WTC11 (cell line): ENCODE data around the gene MRPS30. TPM values are rescaled to one million over a fixed set of nuclear protein-coding genes. Genes with fewer than 3 reads are reported as not detected.

ENCODE experiments used
- ATF3 ChIP-seq: sonication (generic); formaldehyde crosslinking; conservative IDR thresholded peaks from 2 replicates; pipeline ENCODE4 v1.8.1; 2022; ENCODE audit warnings: mild to moderate bottlenecking, missing genetic modification reagents
- ELF4 ChIP-seq: sonication (generic); formaldehyde crosslinking; IDR thresholded peaks from 2 replicates; pipeline ENCODE4 v1.8.1; 2022; ENCODE audit warnings: low read depth, mild to moderate bottlenecking, moderate library complexity, missing genetic modification reagents
- EMX1 ChIP-seq: fragments of 250-450 bp; sonication (Bioruptor Pico); IDR thresholded peaks from 2 replicates; pipeline ENCODE4 v1.8.0; 2021; ENCODE audit warnings: mild to moderate bottlenecking
- ERG ChIP-seq: fragments of 250-450 bp; sonication (Bioruptor Pico); IDR thresholded peaks from 2 replicates; pipeline ENCODE4 v1.8.0; 2021; ENCODE audit warnings: mild to moderate bottlenecking
- ETV6 ChIP-seq: sonication (generic); formaldehyde crosslinking; IDR thresholded peaks from 2 replicates; pipeline ENCODE4 v1.8.1; 2022; ENCODE audit warnings: mild to moderate bottlenecking, missing genetic modification reagents
- FOXP1 ChIP-seq: sonication (generic); formaldehyde crosslinking; IDR thresholded peaks from 2 replicates; pipeline ENCODE4 v1.8.0; 2022; ENCODE audit warnings: missing genetic modification reagents, mild to moderate bottlenecking, moderate library complexity, borderline replicate concordance
- GABPB1 ChIP-seq: sonication (generic); formaldehyde crosslinking; IDR thresholded peaks from 2 replicates; pipeline ENCODE4 v1.8.1; 2023; ENCODE audit warnings: mild to moderate bottlenecking, missing genetic modification reagents
- GRHL2 ChIP-seq: fragments of 250-450 bp; sonication (Bioruptor Pico); IDR thresholded peaks from 2 replicates; pipeline ENCODE4 v1.8.0; 2022; ENCODE audit warnings: mild to moderate bottlenecking, moderate library complexity; ENCODE audit not compliant: insufficient replicate concordance, severe bottlenecking
- HMGA2 ChIP-seq: fragments of 250-450 bp; sonication (Bioruptor Pico); IDR thresholded peaks from 2 replicates; pipeline ENCODE4 v1.4.0; 2021; ENCODE audit warnings: mild to moderate bottlenecking, moderate library complexity
- HMGXB4 ChIP-seq: sonication (generic); formaldehyde crosslinking; IDR thresholded peaks from 2 replicates; pipeline ENCODE4 v1.8.1; 2023; ENCODE audit warnings: mild to moderate bottlenecking, moderate library complexity, missing genetic modification reagents
- JAZF1 ChIP-seq: fragments of 250-450 bp; sonication (Bioruptor Pico); IDR thresholded peaks from 2 replicates; pipeline ENCODE4 v1.9.0; 2021; ENCODE audit warnings: moderate library complexity, mild to moderate bottlenecking, inconsistent platforms
- KAT7 ChIP-seq: sonication (generic); formaldehyde crosslinking; IDR thresholded peaks from 2 replicates; pipeline ENCODE4 v1.8.1; 2023; ENCODE audit warnings: missing genetic modification reagents, mild to moderate bottlenecking, borderline replicate concordance
- MYBL2 ChIP-seq: sonication (generic); formaldehyde crosslinking; IDR thresholded peaks from 2 replicates; pipeline ENCODE4 v1.8.1; 2023; ENCODE audit warnings: mild to moderate bottlenecking, moderate library complexity, missing genetic modification reagents
- NFATC4 ChIP-seq: fragments of 250-450 bp; sonication (Bioruptor Pico); IDR thresholded peaks from 2 replicates; pipeline ENCODE4 v1.9.0; 2021; ENCODE audit warnings: mild to moderate bottlenecking
- NFE2L1 ChIP-seq: sonication (generic); formaldehyde crosslinking; IDR thresholded peaks from 2 replicates; pipeline ENCODE4 v1.8.1; 2023; ENCODE audit warnings: missing genetic modification reagents
- OVOL2 ChIP-seq: fragments of 250-450 bp; sonication (Bioruptor Pico); IDR thresholded peaks from 2 replicates; pipeline ENCODE4 v1.9.0; 2021; ENCODE audit warnings: mild to moderate bottlenecking, borderline replicate concordance
- PREB ChIP-seq: sonication (generic); formaldehyde crosslinking; IDR thresholded peaks from 2 replicates; pipeline ENCODE4 v1.8.1; 2022; ENCODE audit warnings: mild to moderate bottlenecking, missing genetic modification reagents, moderate library complexity, borderline replicate concordance
- RELA ChIP-seq: sonication (generic); formaldehyde crosslinking; IDR thresholded peaks from 2 replicates; pipeline ENCODE4 v1.8.1; 2022; ENCODE audit warnings: missing genetic modification reagents, mild to moderate bottlenecking, borderline replicate concordance
- SMAD3 ChIP-seq: sonication (generic); formaldehyde crosslinking; IDR thresholded peaks from 2 replicates; pipeline ENCODE4 v1.8.0; 2022; ENCODE audit warnings: missing genetic modification reagents, mild to moderate bottlenecking, borderline replicate concordance
- ZBTB21 ChIP-seq: sonication (generic); formaldehyde crosslinking; IDR thresholded peaks from 2 replicates; pipeline ENCODE4 v1.8.1; 2023; ENCODE audit warnings: mild to moderate bottlenecking, missing genetic modification reagents, borderline replicate concordance
- ZNF416 ChIP-seq: fragments of 250-450 bp; sonication (Bioruptor Pico); IDR thresholded peaks from 2 replicates; pipeline ENCODE4 v1.9.0; 2021; ENCODE audit warnings: mild to moderate bottlenecking, inconsistent platforms
- total RNA-seq: library from RNA; stranded (reverse); gene quantifications from 3 replicates; pipeline ENCODE4 v1.2.3, GENCODE V29; 2021
- TF ChIP-seq, protein P1 (sequence below): sonication (generic); formaldehyde crosslinking; IDR thresholded peaks from 2 replicates; pipeline ENCODE4 v1.8.1; 2023; ENCODE audit warnings: mild to moderate bottlenecking, missing genetic modification reagents
- TF ChIP-seq, protein P2 (sequence below): sonication (generic); formaldehyde crosslinking; IDR thresholded peaks from 2 replicates; pipeline ENCODE4 v1.8.1; 2023; ENCODE audit warnings: mild to moderate bottlenecking, missing genetic modification reagents, moderate library complexity
- TF ChIP-seq, protein P3 (sequence below): sonication (generic); formaldehyde crosslinking; IDR thresholded peaks from 2 replicates; pipeline ENCODE4 v1.8.0; 2022; ENCODE audit warnings: mild to moderate bottlenecking, missing genetic modification reagents
- TF ChIP-seq, protein P4 (sequence below): sonication (generic); formaldehyde crosslinking; IDR thresholded peaks from 2 replicates; pipeline ENCODE4 v1.8.0; 2023; ENCODE audit warnings: mild to moderate bottlenecking, missing genetic modification reagents
- TF ChIP-seq, protein P5 (sequence below): fragments of 250-450 bp; sonication (Bioruptor Pico); IDR thresholded peaks from 2 replicates; pipeline ENCODE4 v1.9.0; 2021; ENCODE audit warnings: mild to moderate bottlenecking

MRPS30 gene
- total RNA-seq, 1 experiment from 2014 or later = 83.9 TPM

DNA sequence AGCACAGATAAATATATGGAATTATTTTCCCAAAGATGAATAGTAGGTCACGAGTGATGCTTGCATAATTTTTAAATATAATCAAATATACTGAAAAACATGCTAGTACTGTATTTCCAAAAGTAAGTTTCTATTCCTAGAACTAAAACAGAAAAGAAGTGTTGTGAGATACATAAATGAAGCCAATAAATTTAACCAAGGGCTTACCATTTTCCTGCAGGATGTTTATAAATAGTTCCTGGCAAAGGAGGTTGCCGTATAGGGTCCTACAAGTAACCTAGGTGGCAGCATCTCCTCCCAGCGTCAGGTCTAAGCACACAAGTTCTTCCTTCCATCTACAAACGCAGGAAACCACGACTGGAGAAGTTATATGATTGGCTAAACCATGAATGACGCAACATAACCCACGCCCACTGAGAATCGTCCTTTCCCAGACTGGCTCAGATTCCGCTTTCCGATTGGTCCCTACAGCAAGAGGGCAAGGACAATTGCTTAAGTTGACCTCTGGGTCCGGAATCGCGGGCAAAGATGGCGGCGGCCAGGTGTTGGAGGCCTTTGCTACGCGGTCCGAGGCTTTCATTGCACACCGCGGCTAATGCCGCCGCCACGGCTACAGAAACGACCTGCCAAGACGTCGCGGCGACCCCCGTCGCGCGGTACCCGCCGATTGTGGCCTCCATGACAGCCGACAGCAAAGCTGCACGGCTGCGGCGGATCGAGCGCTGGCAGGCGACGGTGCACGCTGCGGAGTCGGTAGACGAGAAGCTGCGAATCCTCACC is at the start of gene MRPS30 (continued):
- TF ChIP-seq HMGA2 (CRISPR knock-in tag) (no peak), ZBTB21 (CRISPR knock-in tag) (no peak), JAZF1 (CRISPR knock-in tag) (no peak), GABPB1 (CRISPR knock-in tag) (peak; percentile 85), RELA (no peak), EMX1 (CRISPR knock-in tag) (no peak), ETV6 (no peak), NFE2L1 (CRISPR knock-in tag) (0 out of 2 replicates have a peak, but pooled peaks have one; percentile 49), ZNF416 (CRISPR knock-in tag) (no peak), ERG (CRISPR knock-in tag) (no peak), FOXP1 (peak; percentile 42; the same call in 1 of the 2 replicates), KAT7 (CRISPR knock-in tag) (peak; percentile 93; the same call in 1 of the 2 replicates), GRHL2 (CRISPR knock-in tag) (no peak), ATF3 (CRISPR knock-in tag) (no peak), MYBL2 (CRISPR knock-in tag) (no peak), NFATC4 (no peak), HMGXB4 (CRISPR knock-in tag) (no peak; the same call in none of the 2 replicates), PREB (no peak), OVOL2 (CRISPR knock-in tag) (no peak), ELF4 (CRISPR knock-in tag) (no peak), SMAD3 (no peak)
- TF ChIP-seq, protein P1, sequence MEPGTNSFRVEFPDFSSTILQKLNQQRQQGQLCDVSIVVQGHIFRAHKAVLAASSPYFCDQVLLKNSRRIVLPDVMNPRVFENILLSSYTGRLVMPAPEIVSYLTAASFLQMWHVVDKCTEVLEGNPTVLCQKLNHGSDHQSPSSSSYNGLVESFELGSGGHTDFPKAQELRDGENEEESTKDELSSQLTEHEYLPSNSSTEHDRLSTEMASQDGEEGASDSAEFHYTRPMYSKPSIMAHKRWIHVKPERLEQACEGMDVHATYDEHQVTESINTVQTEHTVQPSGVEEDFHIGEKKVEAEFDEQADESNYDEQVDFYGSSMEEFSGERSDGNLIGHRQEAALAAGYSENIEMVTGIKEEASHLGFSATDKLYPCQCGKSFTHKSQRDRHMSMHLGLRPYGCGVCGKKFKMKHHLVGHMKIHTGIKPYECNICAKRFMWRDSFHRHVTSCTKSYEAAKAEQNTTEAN = no peak; the same call in 1 of the 2 replicates
- TF ChIP-seq, protein P2, sequence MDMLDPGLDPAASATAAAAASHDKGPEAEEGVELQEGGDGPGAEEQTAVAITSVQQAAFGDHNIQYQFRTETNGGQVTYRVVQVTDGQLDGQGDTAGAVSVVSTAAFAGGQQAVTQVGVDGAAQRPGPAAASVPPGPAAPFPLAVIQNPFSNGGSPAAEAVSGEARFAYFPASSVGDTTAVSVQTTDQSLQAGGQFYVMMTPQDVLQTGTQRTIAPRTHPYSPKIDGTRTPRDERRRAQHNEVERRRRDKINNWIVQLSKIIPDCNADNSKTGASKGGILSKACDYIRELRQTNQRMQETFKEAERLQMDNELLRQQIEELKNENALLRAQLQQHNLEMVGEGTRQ (CRISPR knock-in tag) = no peak
- TF ChIP-seq, protein P3, sequence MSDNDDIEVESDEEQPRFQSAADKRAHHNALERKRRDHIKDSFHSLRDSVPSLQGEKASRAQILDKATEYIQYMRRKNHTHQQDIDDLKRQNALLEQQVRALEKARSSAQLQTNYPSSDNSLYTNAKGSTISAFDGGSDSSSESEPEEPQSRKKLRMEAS (CRISPR knock-in tag) = peak; percentile 87
- TF ChIP-seq, protein P4, sequence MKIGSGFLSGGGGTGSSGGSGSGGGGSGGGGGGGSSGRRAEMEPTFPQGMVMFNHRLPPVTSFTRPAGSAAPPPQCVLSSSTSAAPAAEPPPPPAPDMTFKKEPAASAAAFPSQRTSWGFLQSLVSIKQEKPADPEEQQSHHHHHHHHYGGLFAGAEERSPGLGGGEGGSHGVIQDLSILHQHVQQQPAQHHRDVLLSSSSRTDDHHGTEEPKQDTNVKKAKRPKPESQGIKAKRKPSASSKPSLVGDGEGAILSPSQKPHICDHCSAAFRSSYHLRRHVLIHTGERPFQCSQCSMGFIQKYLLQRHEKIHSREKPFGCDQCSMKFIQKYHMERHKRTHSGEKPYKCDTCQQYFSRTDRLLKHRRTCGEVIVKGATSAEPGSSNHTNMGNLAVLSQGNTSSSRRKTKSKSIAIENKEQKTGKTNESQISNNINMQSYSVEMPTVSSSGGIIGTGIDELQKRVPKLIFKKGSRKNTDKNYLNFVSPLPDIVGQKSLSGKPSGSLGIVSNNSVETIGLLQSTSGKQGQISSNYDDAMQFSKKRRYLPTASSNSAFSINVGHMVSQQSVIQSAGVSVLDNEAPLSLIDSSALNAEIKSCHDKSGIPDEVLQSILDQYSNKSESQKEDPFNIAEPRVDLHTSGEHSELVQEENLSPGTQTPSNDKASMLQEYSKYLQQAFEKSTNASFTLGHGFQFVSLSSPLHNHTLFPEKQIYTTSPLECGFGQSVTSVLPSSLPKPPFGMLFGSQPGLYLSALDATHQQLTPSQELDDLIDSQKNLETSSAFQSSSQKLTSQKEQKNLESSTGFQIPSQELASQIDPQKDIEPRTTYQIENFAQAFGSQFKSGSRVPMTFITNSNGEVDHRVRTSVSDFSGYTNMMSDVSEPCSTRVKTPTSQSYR (CRISPR knock-in tag) = 0 out of 2 replicates have a peak, but pooled peaks have one; percentile 11
- TF ChIP-seq, protein P5, sequence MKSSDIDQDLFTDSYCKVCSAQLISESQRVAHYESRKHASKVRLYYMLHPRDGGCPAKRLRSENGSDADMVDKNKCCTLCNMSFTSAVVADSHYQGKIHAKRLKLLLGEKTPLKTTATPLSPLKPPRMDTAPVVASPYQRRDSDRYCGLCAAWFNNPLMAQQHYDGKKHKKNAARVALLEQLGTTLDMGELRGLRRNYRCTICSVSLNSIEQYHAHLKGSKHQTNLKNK (CRISPR knock-in tag) = no peak
